GM18858 (cell line): ENCODE measurements around the gene CMTM1.
A peak's percentile ranks its signal among the peaks of the same experiment; 100 is the strongest.

Source experiments
- ATAC-seq: cut with Tn5 transposase; IDR thresholded peaks from one replicate; pipeline ENCODE4 v1.9.1; 2021; ENCODE audit not compliant: unreplicated experiment

Gene CMTM1

DNA sequence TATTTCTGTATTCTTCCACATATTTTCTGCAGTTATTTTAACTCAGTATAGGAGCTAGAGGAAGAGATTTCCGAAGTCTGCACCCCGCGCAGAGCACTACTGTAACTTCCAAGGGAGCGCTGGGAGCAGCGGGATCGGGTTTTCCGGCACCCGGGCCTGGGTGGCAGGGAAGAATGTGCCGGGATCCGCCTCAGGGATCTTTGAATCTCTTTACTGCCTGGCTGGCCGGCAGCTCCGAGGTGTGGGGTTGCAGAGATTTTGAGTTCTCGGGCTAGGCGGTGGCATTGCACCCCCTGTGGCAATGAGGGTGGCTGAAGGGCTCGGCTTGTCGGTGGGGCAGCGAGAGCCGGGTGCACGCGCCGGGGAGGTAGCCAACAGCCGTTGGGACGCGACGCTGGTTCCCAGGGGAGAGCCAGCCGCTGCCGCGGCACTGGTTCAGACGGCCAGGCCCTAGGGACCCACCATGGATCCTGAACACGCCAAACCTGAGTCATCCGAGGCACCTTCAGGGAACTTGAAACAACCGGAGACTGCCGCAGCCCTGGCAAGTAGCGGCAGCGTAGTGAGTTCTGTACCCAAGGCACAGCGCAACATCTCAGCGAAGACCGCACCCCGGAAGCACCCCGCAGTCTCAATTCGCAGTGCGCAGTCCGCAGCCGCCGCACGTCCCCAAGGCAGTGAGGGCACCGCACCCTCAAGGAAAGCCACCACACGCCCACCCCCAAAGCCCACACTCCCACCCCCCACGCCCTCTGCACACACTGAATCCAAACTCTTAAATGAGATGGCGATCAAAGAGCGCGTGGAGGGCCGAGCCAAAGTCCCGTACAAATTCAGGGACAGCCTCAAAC lies at the start of gene CMTM1:
CMTM1 (plus strand) TSS at position 389 of the 851 bp plus-strand sequence; CDS start at position 464, 75 bp downstream.
- no peak for ATAC-seq

GRCh38 chr16:66516509-66516807 lies 49.8 kb upstream of the CMTM1 start:
- ATAC-seq = no peak

DNA sequence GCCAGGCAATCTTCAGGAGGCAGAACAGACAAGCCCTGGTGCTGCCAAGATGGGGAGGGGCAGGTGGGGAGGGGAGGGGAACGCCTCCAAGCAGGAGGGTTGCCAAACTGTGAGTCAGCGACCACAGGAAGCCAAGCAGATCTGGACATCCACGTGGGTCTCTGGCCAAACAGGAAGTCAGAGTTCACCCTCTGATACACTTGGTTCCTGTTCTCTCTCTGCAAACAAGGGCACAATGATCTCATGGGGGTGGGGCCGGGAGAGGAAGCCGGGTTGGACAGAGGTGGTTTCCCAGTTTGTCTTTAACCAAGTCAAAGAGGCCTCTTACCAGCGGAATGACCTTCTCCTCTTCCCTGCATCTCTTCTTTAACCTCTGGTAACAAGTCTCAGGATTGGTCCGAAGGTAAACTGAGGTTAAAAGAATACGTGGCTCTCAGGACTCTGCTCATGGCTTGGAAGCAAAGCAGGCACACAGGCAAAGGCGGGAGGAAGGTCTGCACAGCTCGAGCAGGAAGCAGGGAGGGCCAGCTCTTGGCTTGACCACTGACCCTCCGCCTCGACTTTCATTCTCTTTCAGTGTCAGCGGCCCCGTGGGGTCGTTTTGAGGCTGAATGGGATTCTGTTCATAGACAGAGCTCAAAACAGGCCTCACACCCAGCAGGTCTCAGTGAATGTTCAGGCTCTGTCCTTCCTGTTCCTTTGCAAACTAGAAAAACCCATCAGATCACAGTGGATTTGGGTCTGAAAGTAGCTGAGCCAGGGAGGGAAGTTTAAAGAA lies 49.2 kb upstream of the CMTM1 start:
- peak; percentile 96 for ATAC-seq

- no peak for ATAC-seq
Observed at GRCh38 chr16:66517586-66518263, 48.5 kb upstream of the CMTM1 start.

- ATAC-seq = no peak
Observed at GRCh38 chr16:66519482-66520373, 46.5 kb upstream of the CMTM1 start.

- no peak for ATAC-seq
Observed at GRCh38 chr16:66520406-66521170, 45.7 kb upstream of the CMTM1 start.

DNA sequence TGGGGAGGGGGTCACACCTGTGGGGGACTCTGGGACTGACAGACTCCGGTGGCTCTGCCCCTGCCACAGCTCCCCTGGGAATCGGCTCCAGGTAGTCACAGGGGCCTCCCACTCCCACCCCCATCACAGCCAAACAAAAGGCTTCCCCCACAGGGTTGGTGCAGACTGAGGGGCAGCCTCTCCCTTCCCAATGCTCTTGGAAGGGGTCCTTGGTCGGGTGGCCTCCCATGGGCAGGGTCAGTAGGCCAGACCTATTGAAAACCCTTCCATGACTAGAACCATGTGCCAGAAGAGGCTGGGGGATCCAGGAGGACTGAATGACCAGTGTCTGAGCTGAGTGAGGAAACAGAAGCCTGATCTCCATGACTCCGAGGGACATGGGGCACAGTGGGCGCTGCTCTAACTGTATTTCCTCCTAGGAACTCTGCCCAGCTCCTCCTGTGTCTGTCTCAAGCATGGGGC lies 45.0 kb upstream of the CMTM1 start:
- no peak for ATAC-seq

- ATAC-seq = no peak
Observed at GRCh38 chr16:66521951-66522771, 44.1 kb upstream of the CMTM1 start.

GRCh38 chr16:66522816-66523590 lies 43.2 kb upstream of the CMTM1 start:
- no peak for ATAC-seq

- peak; percentile 44 for ATAC-seq
Observed at GRCh38 chr16:66523861-66524354, 42.3 kb upstream of the CMTM1 start.

GRCh38 chr16:66524601-66525164 lies 41.6 kb upstream of the CMTM1 start:
- ATAC-seq = peak; percentile 76

DNA sequence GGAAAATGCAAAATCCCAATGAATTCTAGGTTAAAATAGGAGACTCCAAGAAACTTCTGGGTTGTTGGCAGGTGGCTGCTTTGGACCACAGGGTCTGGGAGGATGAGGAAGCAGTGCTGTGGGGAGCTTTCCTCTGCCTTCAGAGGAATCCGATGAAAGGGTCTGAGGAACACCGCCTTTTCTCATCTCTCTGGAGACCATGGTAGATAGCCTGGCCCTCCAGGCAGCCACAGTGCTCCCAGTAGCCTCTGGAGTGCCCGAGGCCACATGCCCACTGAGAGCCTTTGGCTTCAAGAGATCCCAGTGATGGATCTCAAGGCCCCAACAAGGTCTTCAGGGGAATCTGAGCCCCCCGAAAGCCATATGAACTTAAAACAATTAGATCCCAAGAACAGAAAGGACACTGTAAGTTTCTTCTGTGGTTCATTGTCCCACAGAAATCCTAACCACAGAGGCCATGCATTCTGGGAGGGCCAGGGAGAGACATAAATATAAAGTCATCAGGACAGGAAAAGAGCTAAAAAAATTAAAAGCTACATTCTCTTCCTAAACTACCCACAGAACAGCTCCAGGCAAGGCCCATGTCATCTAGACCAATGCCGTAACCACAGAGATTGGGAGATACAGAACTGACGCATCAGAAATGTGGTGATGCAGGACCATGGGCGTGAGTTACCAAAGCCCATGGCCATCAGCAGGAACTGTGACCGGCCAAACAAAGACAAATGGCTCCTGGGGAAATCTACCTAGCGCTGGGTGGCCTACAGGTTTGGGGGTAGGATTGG lies 40.7 kb upstream of the CMTM1 start:
- no peak for ATAC-seq

DNA sequence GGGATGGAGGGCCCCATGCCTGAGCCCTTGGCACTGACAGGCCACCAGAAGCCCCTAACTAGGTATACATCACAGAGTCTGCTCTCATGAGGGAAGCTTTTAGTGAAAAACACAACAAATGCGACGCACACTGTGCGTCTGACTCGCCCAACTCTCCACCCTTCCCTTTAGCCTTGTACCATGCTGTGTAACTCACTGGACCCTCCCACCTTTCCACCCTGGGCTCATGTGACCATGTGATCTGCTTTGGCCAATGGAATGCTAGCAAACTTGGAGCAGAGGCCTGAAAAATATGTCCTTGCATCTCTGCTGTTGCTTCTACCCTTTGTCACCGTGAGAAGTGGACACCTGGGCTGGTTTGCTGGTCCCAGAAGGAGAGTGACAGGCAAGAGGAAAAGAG lies 37.9 kb upstream of the CMTM1 start:
- no peak for ATAC-seq

- ATAC-seq = no peak
Observed at GRCh38 chr16:66529475-66529874, 36.8 kb upstream of the CMTM1 start.

GRCh38 chr16:66534376-66534799 lies 31.9 kb upstream of the CMTM1 start:
- no peak for ATAC-seq

DNA sequence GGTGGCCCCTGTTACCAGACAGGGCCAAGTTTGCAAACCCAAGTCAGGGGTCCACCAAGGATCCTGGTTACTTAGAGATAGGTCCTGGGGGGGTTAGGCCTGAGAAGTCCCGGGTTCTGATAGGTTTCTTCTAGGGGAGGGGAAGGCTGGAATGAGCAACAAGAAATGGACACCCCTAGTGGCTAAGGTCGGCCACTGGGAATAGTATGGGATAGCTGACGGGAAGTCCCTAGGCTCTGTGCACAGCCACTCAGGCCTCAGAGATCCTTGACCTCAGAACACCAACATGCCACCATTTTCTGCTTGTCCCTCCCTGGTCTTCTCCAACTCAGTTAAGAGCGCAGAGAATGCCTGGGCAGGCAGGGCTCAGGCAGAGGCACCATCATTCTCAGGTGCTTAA lies 29.7 kb upstream of the CMTM1 start:
- no peak for ATAC-seq

GRCh38 chr16:66537236-66537635 lies 29.0 kb upstream of the CMTM1 start:
- no peak for ATAC-seq
